ENCODE data around the gene VMP1. TPM values are rescaled to one million over a fixed set of nuclear protein-coding genes. Genes with fewer than 3 reads are reported as not detected.
A peak's percentile ranks its signal among the peaks of the same experiment; 100 is the strongest.
"Not testable (repeated sequence)": the region's sequence is repeated elsewhere in the genome, so short reads cannot be mapped to it uniquely, and the experiment has no call there.

VMP1 gene
- total and polyA plus RNA-seq, 4 donors, result 92.5 to 249 (median 157) TPM

GRCh38 chr17:59753522-59754467 lies 46.3 kb downstream of the VMP1 start:
- WGBS, 2 donors, result 27% methylated on average over 3 of the region's 3 CpGs
- H3K4me1 ChIP-seq (ENCODE audit: control insufficient read depth in 5 of 5, insufficient read depth in 5 of 5, low read length in 5 of 5), result peaks cover 3 to 25% (median 8%) of the 10 kb centered on the region in 5 donors
- TF ChIP-seq CTCF (IDR thresholded peaks at IDR 0.05; ENCODE audit: control extremely low read depth, extremely low read depth), result peak; percentile 69
- H3K36me3 ChIP-seq (ENCODE audit: control insufficient read depth in 4 of 4, insufficient read depth in 4 of 4, low read length in 4 of 4), result peaks cover 0 to 7% (median under 1%) of the 10 kb centered on the region in 4 donors
- ATAC-seq (ENCODE audit: insufficient read depth, low FRiP score), result peak; percentile 81
- peak overlapping the region in 1 of 2 donors; percentile 44 for H3K9ac ChIP-seq (ENCODE audit: insufficient read depth in 1 of 2, low read length in 2 of 2)
- DNase-seq, result peak; percentile 39 to 96 (median 96)
- H3K27me3 ChIP-seq (ENCODE audit: control insufficient read depth in 3 of 3, insufficient read depth in 3 of 3, low read length in 2 of 3), result no peaks in the 10 kb centered on the region
- no peak overlapping the region for H3K27ac ChIP-seq (ENCODE audit: low read depth in 1 of 2, low read length in 1 of 2)
- H3K9me3 ChIP-seq (ENCODE audit: control insufficient read depth in 4 of 4, insufficient read depth in 3 of 4, low read length in 3 of 4), result no peaks in the 10 kb centered on the region
- H3K4me3 ChIP-seq, result no peak overlapping the region

GRCh38 chr17:59754552-59754951 lies 47.1 kb downstream of the VMP1 start:
- peak; percentile 16 to 68 (median 57) for DNase-seq
- Histone ChIP-seq H3K9me3 (ENCODE audit: control insufficient read depth in 4 of 4, insufficient read depth in 3 of 4, low read length in 3 of 4) (no peaks in the 10 kb centered on the region), H3K36me3 (ENCODE audit: control insufficient read depth in 4 of 4, insufficient read depth in 4 of 4, low read length in 4 of 4) (peaks cover 0 to 7% (median 1%) of the 10 kb centered on the region in 4 donors), H3K27ac (ENCODE audit: low read depth in 1 of 2, low read length in 1 of 2) (peak overlapping the region in 1 of 2 donors; percentile 21), H3K27me3 (ENCODE audit: control insufficient read depth in 3 of 3, insufficient read depth in 3 of 3, low read length in 2 of 3) (no peaks in the 10 kb centered on the region), H3K4me3 (no peak overlapping the region), H3K4me1 (ENCODE audit: control insufficient read depth in 5 of 5, insufficient read depth in 5 of 5, low read length in 5 of 5) (peaks cover 3 to 25% (median 8%) of the 10 kb centered on the region in 5 donors), H3K9ac (ENCODE audit: insufficient read depth in 1 of 2, low read length in 2 of 2) (no peak overlapping the region)
- no peak for TF ChIP-seq CTCF (IDR thresholded peaks at IDR 0.05; ENCODE audit: control extremely low read depth, extremely low read depth)
- peak; percentile 56 for ATAC-seq (ENCODE audit: insufficient read depth, low FRiP score)

- H3K27ac ChIP-seq (ENCODE audit: low read depth in 1 of 2, low read length in 1 of 2); H3K9ac ChIP-seq (ENCODE audit: insufficient read depth in 1 of 2, low read length in 2 of 2); ATAC-seq (ENCODE audit: insufficient read depth, low FRiP score); H3K36me3 ChIP-seq (ENCODE audit: control insufficient read depth in 4 of 4, insufficient read depth in 4 of 4, low read length in 4 of 4); H3K27me3 ChIP-seq (ENCODE audit: control insufficient read depth in 3 of 3, insufficient read depth in 3 of 3, low read length in 2 of 3); H3K9me3 ChIP-seq (ENCODE audit: control insufficient read depth in 4 of 4, insufficient read depth in 3 of 4, low read length in 3 of 4); DNase-seq; H3K4me3 ChIP-seq: not testable (repeated sequence)
- 94% methylated on average over 12 of the region's 12 CpGs for WGBS, 2 donors
- H3K4me1 ChIP-seq (ENCODE audit: control insufficient read depth in 5 of 5, insufficient read depth in 5 of 5, low read length in 5 of 5), result peaks cover 3 to 25% (median 8%) of the 10 kb centered on the region in 5 donors
Measured at GRCh38 chr17:59755069-59755468, 47.6 kb downstream of the VMP1 start.

- Histone ChIP-seq H3K4me3 (no peak overlapping the region), H3K36me3 (ENCODE audit: control insufficient read depth in 4 of 4, insufficient read depth in 4 of 4, low read length in 4 of 4) (peaks cover 0 to 5% (median 1%) of the 10 kb centered on the region in 4 donors), H3K9ac (ENCODE audit: insufficient read depth in 1 of 2, low read length in 2 of 2) (no peak overlapping the region), H3K9me3 (ENCODE audit: control insufficient read depth in 4 of 4, insufficient read depth in 3 of 4, low read length in 3 of 4) (no peaks in the 10 kb centered on the region), H3K4me1 (ENCODE audit: control insufficient read depth in 5 of 5, insufficient read depth in 5 of 5, low read length in 5 of 5) (peaks cover 3 to 25% (median 8%) of the 10 kb centered on the region in 5 donors), H3K27ac (ENCODE audit: low read depth in 1 of 2, low read length in 1 of 2) (no peak overlapping the region), H3K27me3 (ENCODE audit: control insufficient read depth in 3 of 3, insufficient read depth in 3 of 3, low read length in 2 of 3) (no peaks in the 10 kb centered on the region)
- ATAC-seq (ENCODE audit: insufficient read depth, low FRiP score), result no peak
- no peak for TF ChIP-seq CTCF (IDR thresholded peaks at IDR 0.05; ENCODE audit: control extremely low read depth, extremely low read depth)
- peak in 2 of 3 donors; percentile 32 for DNase-seq
- 35 to 70% methylated on average over 3 of the region's 3 CpGs for WGBS, 2 donors
Measured at GRCh38 chr17:59756236-59756818, 48.9 kb downstream of the VMP1 start.

Measured in lung (tissue), 12 donors.